WTC11 (cell line): ENCODE data around the gene GNL3. TPM values are rescaled to one million over a fixed set of nuclear protein-coding genes. Genes with fewer than 3 reads are reported as not detected.

Source experiments
- ATAC-seq: fragments of 200-7000 bp; cut with Tn5 transposase; 2 replicates; pipeline ENCODE4 v1.10.0; 2021; ENCODE audit warnings: mild to moderate bottlenecking, moderate library complexity
- Bru-seq: library from RNA; stranded (reverse); fragments of 400-500 nt; gene quantifications from one replicate; lab custom pipeline; 2021; lab: Mats Ljungman, UMichigan
- CTCF ChIA-PET: fragments of 300-600 bp; sonication (Branson Sonifier 250); formaldehyde crosslinking; loops from one replicate; lab custom pipeline; 2021; ENCODE audit warnings: antibody characterized with exemption; lab: Charles Lee
- POLR2A ChIA-PET: fragments of 350-600 bp; sonication (Branson Sonifier 250); formaldehyde crosslinking; loops from one replicate; lab custom pipeline; 2021; ENCODE audit warnings: antibody characterized with exemption; lab: Charles Lee
- DNase-seq: peaks from one replicate; pipeline ENCODE4 v3.0.0; 2021; ENCODE audit warnings: low spot score
- H3K27ac Mint-ChIP-seq: 2 replicates; pipeline ENCODE4 v1.8.0; 2021; ENCODE audit warnings: mixed read lengths
- H3K27me3 Mint-ChIP-seq: 2 replicates; pipeline ENCODE4 v1.8.0; 2021; ENCODE audit warnings: low read depth, mild to moderate bottlenecking, moderate library complexity, mixed read lengths
- H3K36me3 Mint-ChIP-seq: 2 replicates; pipeline ENCODE4 v1.8.0; 2021; ENCODE audit warnings: mixed read lengths
- H3K4me1 Mint-ChIP-seq: 2 replicates; pipeline ENCODE4 v1.8.0; 2022; ENCODE audit warnings: mixed read lengths
- H3K4me3 Mint-ChIP-seq: 2 replicates; pipeline ENCODE4 v1.8.0; 2021; ENCODE audit warnings: mild to moderate bottlenecking, moderate library complexity, mixed read lengths
- H3K9me3 Mint-ChIP-seq: 2 replicates; pipeline ENCODE4 v1.8.0; 2021; ENCODE audit warnings: mixed read lengths
- ATF6 ChIP-seq: sonication (generic); formaldehyde crosslinking; IDR thresholded peaks from 2 replicates; pipeline ENCODE4 v1.8.1; 2023; ENCODE audit warnings: mild to moderate bottlenecking, missing genetic modification reagents
- CDX4 ChIP-seq: fragments of 250-450 bp; sonication (Bioruptor Pico); IDR thresholded peaks from 2 replicates; pipeline ENCODE4 v1.9.0; 2021; ENCODE audit warnings: moderate library complexity, mild to moderate bottlenecking, inconsistent platforms, borderline replicate concordance
- ERG ChIP-seq: fragments of 250-450 bp; sonication (Bioruptor Pico); IDR thresholded peaks from 2 replicates; pipeline ENCODE4 v1.8.0; 2021; ENCODE audit warnings: mild to moderate bottlenecking
- ETV6 ChIP-seq: sonication (generic); formaldehyde crosslinking; IDR thresholded peaks from 2 replicates; pipeline ENCODE4 v1.8.1; 2022; ENCODE audit warnings: mild to moderate bottlenecking, missing genetic modification reagents
- FOXJ3 ChIP-seq: sonication (generic); formaldehyde crosslinking; IDR thresholded peaks from 2 replicates; pipeline ENCODE4 v1.9.0; 2021; ENCODE audit warnings: missing genetic modification reagents, mild to moderate bottlenecking, borderline replicate concordance
- FOXP1 ChIP-seq: sonication (generic); formaldehyde crosslinking; IDR thresholded peaks from 2 replicates; pipeline ENCODE4 v1.8.0; 2022; ENCODE audit warnings: missing genetic modification reagents, mild to moderate bottlenecking, moderate library complexity, borderline replicate concordance
- GABPB1 ChIP-seq: sonication (generic); formaldehyde crosslinking; IDR thresholded peaks from 2 replicates; pipeline ENCODE4 v1.8.1; 2023; ENCODE audit warnings: mild to moderate bottlenecking, missing genetic modification reagents
- GTF2I ChIP-seq: fragments of 250-450 bp; sonication (Bioruptor Pico); conservative IDR thresholded peaks from 2 replicates; pipeline ENCODE4 v1.4.0; 2021; ENCODE audit warnings: mild to moderate bottlenecking
- JAZF1 ChIP-seq: fragments of 250-450 bp; sonication (Bioruptor Pico); IDR thresholded peaks from 2 replicates; pipeline ENCODE4 v1.9.0; 2021; ENCODE audit warnings: moderate library complexity, mild to moderate bottlenecking, inconsistent platforms
- JUN ChIP-seq: sonication (generic); formaldehyde crosslinking; IDR thresholded peaks from 2 replicates; pipeline ENCODE4 v1.8.0; 2023; ENCODE audit warnings: mild to moderate bottlenecking, missing genetic modification reagents
- MLX ChIP-seq: sonication (generic); formaldehyde crosslinking; IDR thresholded peaks from 2 replicates; pipeline ENCODE4 v1.8.1; 2023; ENCODE audit warnings: mild to moderate bottlenecking, missing genetic modification reagents, moderate library complexity
- PRDM15 ChIP-seq: sonication (generic); formaldehyde crosslinking; IDR thresholded peaks from 2 replicates; pipeline ENCODE4 v1.8.0; 2022; ENCODE audit warnings: missing genetic modification reagents
- RORB ChIP-seq: fragments of 250-450 bp; sonication (Bioruptor Pico); IDR thresholded peaks from 2 replicates; pipeline ENCODE4 v1.9.0; 2021; ENCODE audit warnings: mild to moderate bottlenecking
- SMAD4 ChIP-seq: sonication (generic); formaldehyde crosslinking; IDR thresholded peaks from 2 replicates; pipeline ENCODE4 v1.8.0; 2022; ENCODE audit warnings: mild to moderate bottlenecking, missing genetic modification reagents
- SOX15 ChIP-seq: fragments of 250-450 bp; sonication (Bioruptor Pico); IDR thresholded peaks from 2 replicates; pipeline ENCODE4 v1.9.0; 2021; ENCODE audit warnings: mild to moderate bottlenecking
- TCF7 ChIP-seq: sonication (generic); formaldehyde crosslinking; IDR thresholded peaks from 2 replicates; pipeline ENCODE4 v1.8.0; 2022; ENCODE audit warnings: mild to moderate bottlenecking, low read depth, missing genetic modification reagents, moderate library complexity
- TEAD4 ChIP-seq: sonication (generic); formaldehyde crosslinking; IDR thresholded peaks from 2 replicates; pipeline ENCODE4 v1.8.0; 2022; ENCODE audit warnings: mild to moderate bottlenecking, missing genetic modification reagents
- USF2 ChIP-seq: sonication (generic); formaldehyde crosslinking; IDR thresholded peaks from 2 replicates; pipeline ENCODE4 v1.8.1; 2023; ENCODE audit warnings: mild to moderate bottlenecking, missing genetic modification reagents, moderate library complexity
- ZBTB43 ChIP-seq: sonication (generic); formaldehyde crosslinking; IDR thresholded peaks from 2 replicates; pipeline ENCODE4 v1.8.1; 2023; ENCODE audit warnings: mild to moderate bottlenecking, missing genetic modification reagents
- ZNF219 ChIP-seq: sonication (generic); formaldehyde crosslinking; IDR thresholded peaks from 2 replicates; pipeline ENCODE4 v1.8.0; 2023; ENCODE audit warnings: missing genetic modification reagents, mild to moderate bottlenecking, borderline replicate concordance
- ZNF317 ChIP-seq: sonication (generic); formaldehyde crosslinking; IDR thresholded peaks from 2 replicates; pipeline ENCODE4 v1.8.1; 2023; ENCODE audit warnings: low read depth, mild to moderate bottlenecking, moderate library complexity, missing genetic modification reagents, borderline replicate concordance
- long read RNA-seq, 3 experiments: library from RNA in 1 of 3; library from capped mRNA in 1 of 3; library from polyadenylated mRNA in 1 of 3; unstranded in 2 of 3; stranded (forward) in 1 of 3; transcript quantifications; one replicate each; pipeline ENCODE4 v2.0.0, GENCODE V29; 2021
- total RNA-seq: library from RNA; stranded (reverse); gene quantifications from 3 replicates; pipeline ENCODE4 v1.2.3, GENCODE V29; 2021

GNL3 gene
- total RNA-seq (131 to 180 TPM (median 133 TPM) in 3 replicates), Bru-seq, nascent RNA (percentile 99 among the genes with signal in this experiment)
- long read RNA-seq, experiment 1, transcript GNL3-202 (15 exons, 2,040 nt) = major isoform, 536 of 686 reads
- long read RNA-seq, experiment 1, transcript GNL3-211 (14 exons, 2,118 nt) = minor isoform, 8 of 686 reads
- long read RNA-seq, experiment 1, transcript GNL3-201 (15 exons, 2,041 nt) = minor isoform, 12 of 686 reads
- long read RNA-seq, experiment 1, partial matches to known transcripts = 54 of 686 reads
- long read RNA-seq, experiment 1, other reads (novel, unspliced or antisense) = 76 of 686 reads
- long read RNA-seq, experiment 2, transcript GNL3-202 (15 exons, 2,040 nt) = major isoform, 92 of 196 reads
- long read RNA-seq, experiment 2, partial matches to known transcripts = 71 of 196 reads
- long read RNA-seq, experiment 2, other reads (novel, unspliced or antisense) = 30 of 196 reads
- long read RNA-seq, experiment 3, transcript GNL3-202 (15 exons, 2,040 nt) = major isoform, 786 of 938 reads
- long read RNA-seq, experiment 3, transcript GNL3-211 (14 exons, 2,118 nt) = minor isoform, 9 of 938 reads
- long read RNA-seq, experiment 3, transcript GNL3-201 (15 exons, 2,041 nt) = minor isoform, 13 of 938 reads
- long read RNA-seq, experiment 3, partial matches to known transcripts = 67 of 938 reads
- long read RNA-seq, experiment 3, other reads (novel, unspliced or antisense) = 63 of 938 reads

- ATAC-seq (peak; percentile 81), DNase-seq (peak; percentile 91)
- H3K36me3 Mint-ChIP-seq = peaks cover 52% of the 10 kb centered on the region
- ChIA-PET CTCF (interaction anchor here (0.8 to 1.0 kb wide), 2 partner anchors 106 to 204 kb away, joined by 3 to 4 read pairs; no protein-coding TSS in a partner anchor), POLR2A (interaction anchor here (0.6 kb wide), 1 partner anchor 28 kb away, joined by 3 read pairs; no protein-coding TSS in a partner anchor)
- H3K4me1 Mint-ChIP-seq = peaks cover 30% of the 10 kb centered on the region
- H3K9me3 Mint-ChIP-seq = no peaks in the 10 kb centered on the region
- no peaks in the 10 kb centered on the region; the same call in 1 of the 2 replicates for H3K27me3 Mint-ChIP-seq
- H3K4me3 Mint-ChIP-seq = peak within 1 kb of the TSS; percentile 99
- peak within 1 kb of the TSS; percentile 99 for H3K27ac Mint-ChIP-seq
- TF ChIP-seq PRDM15 (CRISPR knock-in tag) (no peak), FOXJ3 (no peak), CDX4 (CRISPR knock-in tag) (no peak), SOX15 (CRISPR knock-in tag) (no peak), RORB (no peak), MLX (CRISPR knock-in tag) (peak; percentile 31; the same call in 1 of the 2 replicates), TEAD4 (0 out of 2 replicates have a peak, but pooled peaks have one; percentile 47), ERG (CRISPR knock-in tag) (no peak), USF2 (CRISPR knock-in tag) (peak; percentile 75), FOXP1 (CRISPR knock-in tag) (peak; percentile 92; the same call in 1 of the 2 replicates), TCF7 (CRISPR knock-in tag) (0 out of 2 replicates have a peak, but pooled peaks have one; percentile 84), GABPB1 (no peak; the same call in 1 of the 2 replicates), ZBTB43 (CRISPR knock-in tag) (0 out of 2 replicates have a peak, but pooled peaks have one; percentile 41), ZNF219 (CRISPR knock-in tag) (0 out of 2 replicates have a peak, but pooled peaks have one; percentile 45), ZNF317 (no peak), JUN (CRISPR knock-in tag) (no peak), ATF6 (no peak), JAZF1 (CRISPR knock-in tag) (no peak), SMAD4 (no peak), ETV6 (peak; percentile 82), GTF2I (CRISPR knock-in tag) (no peak)
These were observed at the start of gene GNL3, which contains the start of gene PBRM1 for GRCh38 chr3:52685709-52686691. Gene GNL3, plus strand, starts transcription at chr3:52686032. Its CDS starts 61 bp downstream, at chr3:52686093. Gene PBRM1, minus strand, starts transcription at chr3:52685913.
